Measurements from ENCODE around the gene MRPL42.
"Not testable (repeated sequence)": the region's sequence is repeated elsewhere in the genome, so short reads cannot be mapped to it uniquely, and the experiment has no call there.

MRPL42 gene

DNA sequence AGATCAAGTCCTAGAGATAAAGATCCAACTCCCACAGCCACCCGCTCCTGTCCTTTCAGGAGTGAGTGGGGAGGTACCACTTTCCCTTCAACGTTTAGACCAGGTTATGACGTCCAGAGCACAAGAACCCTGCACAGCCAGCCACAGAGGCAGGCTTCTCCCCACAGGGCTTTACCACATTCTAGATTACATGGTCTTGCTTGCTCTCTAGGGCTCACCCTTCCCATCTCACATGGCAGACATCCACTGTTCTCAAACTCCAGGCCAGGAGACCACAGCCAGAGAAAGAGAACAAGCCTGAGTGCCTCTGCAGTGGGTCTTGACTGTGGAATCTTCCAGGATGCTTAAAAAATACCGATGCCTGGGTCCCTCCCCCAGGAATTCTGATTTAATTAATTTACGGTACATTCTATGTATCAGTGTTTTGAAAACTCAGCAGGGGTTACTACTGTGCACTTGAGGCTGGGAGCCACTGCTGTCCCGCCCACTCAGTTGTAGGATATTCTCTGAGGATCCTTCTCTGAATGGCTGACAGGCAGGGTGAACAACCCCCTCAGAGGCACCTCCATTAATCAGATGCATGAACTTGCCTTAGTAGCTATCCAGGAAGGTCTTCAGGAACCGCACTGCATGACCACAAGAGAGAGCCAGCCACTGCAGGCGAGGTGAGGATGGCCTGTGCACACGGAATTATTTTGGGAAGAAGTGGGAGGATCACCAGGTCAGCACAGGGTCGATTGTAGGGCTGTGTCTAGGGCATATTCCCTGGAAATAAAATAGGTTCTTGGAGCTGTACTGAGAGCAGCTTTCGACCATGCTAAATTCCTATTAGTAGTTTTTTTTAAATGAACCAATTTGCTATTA is 83.7 kb downstream of the MRPL42 start:
- DNase-seq: no peak

DNA sequence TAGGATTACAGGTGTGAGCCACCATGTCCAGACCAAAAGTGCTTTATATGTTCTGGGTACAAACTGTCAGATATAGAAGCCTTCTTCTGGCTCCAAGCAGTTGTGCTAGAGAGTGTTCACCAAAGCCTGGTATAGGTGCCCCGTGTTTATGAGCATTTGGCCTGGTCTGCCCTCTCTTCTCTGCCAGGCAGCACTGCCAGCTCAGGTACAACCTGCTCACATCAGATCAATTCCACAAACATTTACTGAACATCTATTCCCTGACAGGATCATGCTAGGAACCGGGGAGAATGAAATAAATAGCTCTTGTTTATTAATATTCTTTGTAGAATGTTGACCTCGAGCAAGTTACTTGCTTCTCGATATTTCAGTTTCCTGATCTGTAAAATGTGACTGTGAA is 85.1 kb downstream of the MRPL42 start:
- no peak for DNase-seq

DNA sequence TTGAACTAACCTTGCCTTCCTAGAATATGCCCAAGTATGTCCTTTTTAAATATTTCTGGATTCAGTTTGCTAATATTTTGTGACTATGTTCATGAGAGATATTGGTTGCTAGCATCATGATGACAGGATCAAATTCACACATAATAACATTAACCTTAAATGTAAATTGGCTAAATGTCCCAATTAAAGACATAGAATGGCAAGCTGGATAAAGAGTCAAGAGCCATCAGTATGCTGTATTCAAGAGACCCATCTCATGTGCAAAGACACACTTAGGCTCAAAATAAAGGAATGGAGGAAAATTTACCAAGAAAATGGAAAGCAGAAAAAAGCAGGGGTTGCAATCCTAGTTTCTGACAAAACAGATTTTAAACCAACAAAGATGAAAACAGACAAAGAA is 90.6 kb downstream of the MRPL42 start:
- DNase-seq: not testable (repeated sequence)

DNA sequence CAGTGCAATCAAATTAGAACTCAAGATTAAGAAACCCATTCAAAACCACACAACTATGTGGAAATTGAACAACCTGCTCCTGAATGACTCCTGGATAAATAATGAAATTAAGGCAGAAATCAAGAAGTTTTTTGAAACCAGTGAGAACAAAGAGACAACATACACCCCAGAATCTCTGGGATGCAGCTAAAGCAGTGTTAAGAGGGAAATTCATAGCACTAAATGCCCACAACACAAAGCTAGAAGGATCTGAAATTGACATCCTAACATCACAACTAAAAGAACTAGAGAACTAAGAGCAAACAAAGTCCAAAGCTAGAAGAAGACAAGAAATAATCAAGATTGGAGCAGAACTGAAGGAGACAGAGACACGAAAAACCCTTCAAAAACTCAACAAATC is 91.4 kb downstream of the MRPL42 start:
- not testable (repeated sequence) for DNase-seq

DNA sequence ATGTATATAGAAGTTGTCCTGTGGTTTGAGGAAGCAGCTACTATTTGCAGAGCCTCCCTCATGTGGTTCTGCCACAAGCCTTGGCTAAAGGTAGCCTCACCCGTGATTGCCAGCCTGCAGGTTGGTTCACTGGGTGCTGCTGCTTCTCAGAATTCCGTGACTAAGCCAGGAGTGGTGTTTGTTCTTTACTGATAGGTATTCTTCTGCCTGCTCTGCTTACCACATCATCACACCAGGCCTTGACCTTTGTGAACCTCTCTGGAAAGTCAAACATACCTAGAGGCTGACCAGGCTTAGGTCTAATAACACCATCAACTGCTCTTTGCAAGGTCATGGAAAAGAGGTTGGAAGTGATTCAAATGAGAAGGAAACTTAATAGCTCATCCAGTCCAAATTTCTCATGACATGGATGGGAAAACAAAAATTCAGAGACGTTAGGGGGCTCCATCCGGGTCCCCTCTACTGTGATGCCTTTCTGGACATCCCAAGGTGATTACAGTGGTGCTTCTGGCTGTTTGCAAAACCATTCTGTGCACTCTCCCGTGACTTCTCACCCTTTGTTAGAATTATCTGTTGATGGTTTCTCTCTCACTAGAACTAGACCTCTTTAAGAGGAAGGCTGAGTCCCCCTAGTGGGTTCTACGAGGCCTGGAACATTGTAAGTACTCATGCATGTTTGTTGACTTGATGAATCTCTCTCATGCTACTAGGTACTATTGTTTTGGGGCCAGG is 96.7 kb downstream of the MRPL42 start:
- DNase-seq: no peak

DNA sequence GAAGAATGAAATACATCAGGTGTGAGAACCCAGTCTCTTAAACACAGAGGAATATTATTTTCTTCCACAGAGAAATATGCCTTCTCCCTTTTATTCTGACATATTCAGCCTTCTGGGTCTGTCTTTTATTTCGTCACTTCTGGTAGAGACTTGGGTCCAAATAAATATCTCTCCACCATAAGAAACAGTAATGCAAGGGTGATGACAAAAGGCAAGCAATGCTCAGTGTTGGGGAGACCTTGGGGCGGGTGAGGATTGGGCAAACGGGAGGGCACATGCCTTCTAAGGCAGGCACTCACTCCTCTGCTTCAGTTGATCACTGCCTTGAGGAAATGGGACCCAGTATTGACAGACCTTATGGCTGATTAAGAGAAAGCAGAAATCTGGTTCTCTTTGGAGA is 98.4 kb downstream of the MRPL42 start:
- no peak for DNase-seq

Data from KG1 (cell line).